Measurements from ENCODE around the gene CTBP1.

CTBP1 gene

GRCh38 chr4:1194010-1194900 is 54.7 kb downstream of the CTBP1 start:
- TF ChIP-seq CTCF (conservative IDR thresholded peaks at IDR 0.05; ENCODE audit: low read depth, low read length): no peak
- H3K4me3 ChIP-seq (ENCODE audit: low read depth, low read length): no peak overlapping the region
- peak; percentile 71 for DNase-seq (ENCODE audit: low read depth)

- no peak overlapping the region for H3K4me3 ChIP-seq (ENCODE audit: low read depth, low read length)
- no peak for DNase-seq (ENCODE audit: low read depth)
- no peak for TF ChIP-seq CTCF (conservative IDR thresholded peaks at IDR 0.05; ENCODE audit: low read depth, low read length)
Observed at GRCh38 chr4:1193206-1194009, 55.5 kb downstream of the CTBP1 start.

- TF ChIP-seq CTCF (conservative IDR thresholded peaks at IDR 0.05; ENCODE audit: low read depth, low read length): no peak
- H3K4me3 ChIP-seq (ENCODE audit: low read depth, low read length): no peak overlapping the region
- DNase-seq (ENCODE audit: low read depth): no peak
Observed at GRCh38 chr4:1192493-1193205, 56.3 kb downstream of the CTBP1 start.

GRCh38 chr4:1192091-1192492 is 56.8 kb downstream of the CTBP1 start:
- TF ChIP-seq CTCF (conservative IDR thresholded peaks at IDR 0.05; ENCODE audit: low read depth, low read length): no peak
- no peak overlapping the region for H3K4me3 ChIP-seq (ENCODE audit: low read depth, low read length)
- DNase-seq (ENCODE audit: low read depth): peak; percentile 98

GRCh38 chr4:1191621-1192020 is 57.3 kb downstream of the CTBP1 start:
- no peak for TF ChIP-seq CTCF (conservative IDR thresholded peaks at IDR 0.05; ENCODE audit: low read depth, low read length)
- DNase-seq (ENCODE audit: low read depth): no peak
- H3K4me3 ChIP-seq (ENCODE audit: low read depth, low read length): no peak overlapping the region

GRCh38 chr4:1187182-1187581 is 61.7 kb downstream of the CTBP1 start:
- no peak for DNase-seq (ENCODE audit: low read depth)
- TF ChIP-seq CTCF (conservative IDR thresholded peaks at IDR 0.05; ENCODE audit: low read depth, low read length): no peak
- no peak overlapping the region for H3K4me3 ChIP-seq (ENCODE audit: low read depth, low read length)
